PC-3 (cell line): ENCODE data around the gene TRAF1.

Source experiments
- EZH2phosphoT487 ChIP-seq: fragments of 300-600 bp; sonication (generic); IDR thresholded peaks from 2 replicates; pipeline ENCODE4 v1.6.1; 2018; ENCODE audit warnings: mild to moderate bottlenecking, antibody characterized with exemption, low read length, borderline replicate concordance
- TF ChIP-seq, protein P1 (sequence below): fragments of 300-600 bp; sonication (generic); conservative IDR thresholded peaks from 2 replicates; pipeline ENCODE4 v1.5.1; 2017; ENCODE audit warnings: antibody characterized with exemption, low read depth, mild to moderate bottlenecking, low read length

DNA sequence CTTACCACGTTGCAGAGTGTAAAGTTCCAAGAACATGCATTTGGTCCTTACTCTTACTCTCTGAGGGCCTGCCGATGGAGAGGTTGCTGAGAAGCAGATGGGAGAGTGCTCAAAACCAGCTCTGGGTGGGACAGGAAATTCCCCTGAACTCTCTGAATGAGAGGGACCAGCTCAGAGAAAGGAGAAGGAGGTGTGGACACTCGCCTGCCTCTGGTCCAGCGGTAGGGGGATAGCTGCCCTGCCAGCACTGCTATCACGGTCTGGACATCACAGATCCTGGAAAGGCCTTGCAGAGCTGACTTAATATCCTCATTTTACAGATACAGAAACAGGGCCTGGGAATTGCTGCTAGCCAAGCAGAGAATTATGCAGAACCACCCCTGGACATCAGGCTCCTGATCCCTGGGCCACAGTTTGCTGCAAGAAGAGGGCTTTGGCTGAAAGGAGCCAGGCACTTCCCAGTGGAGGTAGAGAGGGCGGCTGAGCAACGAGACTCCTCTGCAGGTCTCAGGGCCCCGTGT, 4.9 kb downstream of the TRAF1 start:
- TF ChIP-seq, protein P1, sequence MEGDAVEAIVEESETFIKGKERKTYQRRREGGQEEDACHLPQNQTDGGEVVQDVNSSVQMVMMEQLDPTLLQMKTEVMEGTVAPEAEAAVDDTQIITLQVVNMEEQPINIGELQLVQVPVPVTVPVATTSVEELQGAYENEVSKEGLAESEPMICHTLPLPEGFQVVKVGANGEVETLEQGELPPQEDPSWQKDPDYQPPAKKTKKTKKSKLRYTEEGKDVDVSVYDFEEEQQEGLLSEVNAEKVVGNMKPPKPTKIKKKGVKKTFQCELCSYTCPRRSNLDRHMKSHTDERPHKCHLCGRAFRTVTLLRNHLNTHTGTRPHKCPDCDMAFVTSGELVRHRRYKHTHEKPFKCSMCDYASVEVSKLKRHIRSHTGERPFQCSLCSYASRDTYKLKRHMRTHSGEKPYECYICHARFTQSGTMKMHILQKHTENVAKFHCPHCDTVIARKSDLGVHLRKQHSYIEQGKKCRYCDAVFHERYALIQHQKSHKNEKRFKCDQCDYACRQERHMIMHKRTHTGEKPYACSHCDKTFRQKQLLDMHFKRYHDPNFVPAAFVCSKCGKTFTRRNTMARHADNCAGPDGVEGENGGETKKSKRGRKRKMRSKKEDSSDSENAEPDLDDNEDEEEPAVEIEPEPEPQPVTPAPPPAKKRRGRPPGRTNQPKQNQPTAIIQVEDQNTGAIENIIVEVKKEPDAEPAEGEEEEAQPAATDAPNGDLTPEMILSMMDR = no peak
- TF ChIP-seq EZH2phosphoT487 = no peak
